ENCODE data around the gene ANKRD9. TPM values are rescaled to one million over a fixed set of nuclear protein-coding genes. Genes with fewer than 3 reads are reported as not detected.
A peak's percentile ranks its signal among the peaks of the same experiment; 100 is the strongest.

Gene ANKRD9
- total RNA-seq, 1 experiment from 2014 or later = 0.04 TPM

DNA sequence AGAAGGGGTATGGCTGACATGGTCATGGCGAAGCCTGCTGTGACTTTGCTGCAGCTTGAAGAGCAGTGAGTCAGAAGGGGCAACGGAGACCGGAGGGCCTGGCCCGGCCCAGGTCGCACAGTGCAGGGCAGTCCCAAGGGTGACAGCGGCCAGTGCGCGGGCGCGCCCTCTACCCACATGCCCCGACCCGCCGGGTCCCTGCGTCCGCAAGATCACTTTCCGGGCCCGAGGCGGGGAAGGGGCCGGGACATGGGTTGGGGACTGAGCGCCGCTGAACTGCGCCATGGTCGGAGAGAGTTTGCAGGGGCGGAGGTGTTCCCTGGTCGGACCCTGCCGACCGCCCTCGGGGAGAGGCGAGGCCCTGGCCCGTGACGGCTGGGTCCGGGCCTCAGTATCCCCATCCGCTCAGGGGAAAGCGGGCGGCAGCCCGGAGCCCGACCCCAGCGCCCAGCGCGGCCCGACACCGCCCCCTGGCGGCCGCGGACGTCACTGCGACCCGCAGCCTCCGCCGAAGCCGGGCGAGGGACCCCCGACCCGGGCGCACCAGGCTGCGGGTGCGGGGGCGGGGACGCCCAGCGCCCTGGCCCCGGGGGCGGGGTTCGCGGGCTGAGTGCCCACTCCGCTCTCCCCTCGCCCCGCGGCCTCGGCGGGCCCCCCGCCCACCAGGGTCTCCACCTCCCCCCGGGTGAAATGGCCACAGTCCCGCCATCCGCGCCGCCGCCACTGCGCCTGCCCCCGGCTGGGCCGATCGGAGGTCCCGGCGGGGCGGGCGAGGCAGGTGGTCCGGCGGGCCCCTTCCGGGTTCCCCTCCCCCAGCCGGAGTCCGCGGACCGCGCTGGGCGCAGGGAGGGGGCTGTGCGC lies 7.2 kb upstream of the ANKRD9 start:
- no peak overlapping the region for H3K9ac ChIP-seq (ENCODE audit: low read length)
- peak; percentile 75 for DNase-seq
- no peaks in the 10 kb centered on the region for H3K9me3 ChIP-seq (ENCODE audit: low read length)
- H2AFZ ChIP-seq (ENCODE audit: low read length) = no peak overlapping the region
- H3K79me2 ChIP-seq (ENCODE audit: low read length) = no peaks in the 10 kb centered on the region
- no peaks in the 10 kb centered on the region for H3K9me2 ChIP-seq (replicated peaks; ENCODE audit: insufficient read depth, low read length)
- H3K27ac ChIP-seq (ENCODE audit: low read length) = no peak overlapping the region
- H3K27me3 ChIP-seq (ENCODE audit: low read length) = no peaks in the 10 kb centered on the region
- H3K4me3 ChIP-seq (ENCODE audit: low read length) = no peak overlapping the region
- H4K20me1 ChIP-seq (ENCODE audit: insufficient read depth, low read depth, low read length) = no peaks in the 10 kb centered on the region
- H3K36me3 ChIP-seq (ENCODE audit: insufficient read depth, low read length) = no peaks in the 10 kb centered on the region
- peak overlapping the region; percentile 42 for H3K4me2 ChIP-seq (ENCODE audit: low read depth, low read length, poor library complexity, severe bottlenecking)
- H3K4me1 ChIP-seq (ENCODE audit: low read length) = peaks cover 4% of the 10 kb centered on the region

GRCh38 chr14:102514987-102515733 lies 5.6 kb upstream of the ANKRD9 start:
- no peak overlapping the region for H2AFZ ChIP-seq (ENCODE audit: low read length)
- H3K4me2 ChIP-seq (ENCODE audit: low read depth, low read length, poor library complexity, severe bottlenecking) = no peak overlapping the region
- no peaks in the 10 kb centered on the region for H3K79me2 ChIP-seq (ENCODE audit: low read length)
- H4K20me1 ChIP-seq (ENCODE audit: insufficient read depth, low read depth, low read length) = no peaks in the 10 kb centered on the region
- DNase-seq = no peak
- H3K36me3 ChIP-seq (ENCODE audit: insufficient read depth, low read length) = no peaks in the 10 kb centered on the region
- H3K9me3 ChIP-seq (ENCODE audit: low read length) = no peaks in the 10 kb centered on the region
- no peak overlapping the region for H3K4me3 ChIP-seq (ENCODE audit: low read length)
- peaks cover 4% of the 10 kb centered on the region for H3K4me1 ChIP-seq (ENCODE audit: low read length)
- no peaks in the 10 kb centered on the region for H3K27me3 ChIP-seq (ENCODE audit: low read length)
- H3K27ac ChIP-seq (ENCODE audit: low read length) = no peak overlapping the region
- no peaks in the 10 kb centered on the region for H3K9me2 ChIP-seq (replicated peaks; ENCODE audit: insufficient read depth, low read length)
- no peak overlapping the region for H3K9ac ChIP-seq (ENCODE audit: low read length)

DNA sequence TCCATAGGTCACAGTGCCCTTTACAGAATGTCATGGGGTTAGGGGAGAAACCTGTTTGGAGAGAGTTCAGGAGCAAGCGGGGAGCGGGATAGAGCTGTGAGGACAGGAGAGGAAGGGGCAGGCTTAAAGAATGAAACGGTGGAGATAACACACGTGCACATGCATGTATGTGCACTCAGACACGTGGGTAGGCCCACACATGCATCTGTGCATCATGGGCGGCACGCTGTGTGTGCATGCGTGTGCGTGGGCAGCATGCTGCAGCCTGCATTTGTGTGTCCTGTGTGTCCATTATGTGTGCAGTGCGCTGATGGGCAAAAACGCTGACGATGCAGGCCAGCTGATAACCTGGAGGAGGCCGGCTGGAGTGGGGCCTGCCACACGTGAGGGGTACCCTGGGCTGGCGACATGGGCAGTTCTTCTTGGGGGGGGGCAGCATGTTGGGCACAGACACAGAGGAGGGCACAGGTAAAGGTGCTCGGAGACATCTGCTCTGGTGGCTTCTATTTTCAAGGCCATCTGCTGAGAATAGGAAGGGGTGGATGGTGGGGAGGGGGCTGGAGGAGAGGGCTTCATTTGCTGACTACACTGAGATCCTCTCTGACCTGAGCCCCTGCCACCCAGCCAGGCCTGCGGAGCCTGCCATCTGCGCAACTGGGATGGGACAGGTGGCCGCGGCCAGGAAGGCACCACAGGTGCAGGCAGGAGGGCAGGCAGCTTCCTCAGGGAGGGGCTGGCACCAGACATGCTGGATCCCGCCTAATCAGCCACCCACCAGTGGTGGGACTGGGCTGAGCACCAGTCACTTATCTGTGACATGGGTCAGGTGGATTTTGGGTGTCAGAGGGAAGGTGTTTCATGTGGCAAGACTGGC lies 4.6 kb upstream of the ANKRD9 start:
- Histone ChIP-seq H4K20me1 (ENCODE audit: insufficient read depth, low read depth, low read length) (no peaks in the 10 kb centered on the region), H3K9me3 (ENCODE audit: low read length) (no peaks in the 10 kb centered on the region), H3K9me2 (replicated peaks; ENCODE audit: insufficient read depth, low read length) (no peaks in the 10 kb centered on the region), H3K4me1 (ENCODE audit: low read length) (peaks cover 4% of the 10 kb centered on the region), H3K9ac (ENCODE audit: low read length) (no peak overlapping the region), H3K4me2 (ENCODE audit: low read depth, low read length, poor library complexity, severe bottlenecking) (no peak overlapping the region), H3K36me3 (ENCODE audit: insufficient read depth, low read length) (no peaks in the 10 kb centered on the region), H3K79me2 (ENCODE audit: low read length) (no peaks in the 10 kb centered on the region), H2AFZ (ENCODE audit: low read length) (no peak overlapping the region), H3K27me3 (ENCODE audit: low read length) (no peaks in the 10 kb centered on the region), H3K4me3 (ENCODE audit: low read length) (no peak overlapping the region), H3K27ac (ENCODE audit: low read length) (no peak overlapping the region)
- DNase-seq = no peak

GRCh38 chr14:102512793-102513300 lies 3.3 kb upstream of the ANKRD9 start:
- Histone ChIP-seq H4K20me1 (ENCODE audit: insufficient read depth, low read depth, low read length) (no peaks in the 10 kb centered on the region), H3K27me3 (ENCODE audit: low read length) (no peaks in the 10 kb centered on the region), H3K9me2 (replicated peaks; ENCODE audit: insufficient read depth, low read length) (no peaks in the 10 kb centered on the region), H3K27ac (ENCODE audit: low read length) (no peak overlapping the region), H3K4me1 (ENCODE audit: low read length) (peaks cover 4% of the 10 kb centered on the region), H3K9me3 (ENCODE audit: low read length) (no peaks in the 10 kb centered on the region), H3K9ac (ENCODE audit: low read length) (no peak overlapping the region), H3K4me3 (ENCODE audit: low read length) (no peak overlapping the region), H3K4me2 (ENCODE audit: low read depth, low read length, poor library complexity, severe bottlenecking) (no peak overlapping the region), H3K79me2 (ENCODE audit: low read length) (no peaks in the 10 kb centered on the region), H3K36me3 (ENCODE audit: insufficient read depth, low read length) (no peaks in the 10 kb centered on the region), H2AFZ (ENCODE audit: low read length) (no peak overlapping the region)
- DNase-seq = no peak

- H3K4me2 ChIP-seq (ENCODE audit: low read depth, low read length, poor library complexity, severe bottlenecking) = no peak overlapping the region
- no peak for DNase-seq
- H3K9ac ChIP-seq (ENCODE audit: low read length) = no peak overlapping the region
These were observed 2.0 kb upstream of the ANKRD9 start for GRCh38 chr14:102511538-102511937.

DNA sequence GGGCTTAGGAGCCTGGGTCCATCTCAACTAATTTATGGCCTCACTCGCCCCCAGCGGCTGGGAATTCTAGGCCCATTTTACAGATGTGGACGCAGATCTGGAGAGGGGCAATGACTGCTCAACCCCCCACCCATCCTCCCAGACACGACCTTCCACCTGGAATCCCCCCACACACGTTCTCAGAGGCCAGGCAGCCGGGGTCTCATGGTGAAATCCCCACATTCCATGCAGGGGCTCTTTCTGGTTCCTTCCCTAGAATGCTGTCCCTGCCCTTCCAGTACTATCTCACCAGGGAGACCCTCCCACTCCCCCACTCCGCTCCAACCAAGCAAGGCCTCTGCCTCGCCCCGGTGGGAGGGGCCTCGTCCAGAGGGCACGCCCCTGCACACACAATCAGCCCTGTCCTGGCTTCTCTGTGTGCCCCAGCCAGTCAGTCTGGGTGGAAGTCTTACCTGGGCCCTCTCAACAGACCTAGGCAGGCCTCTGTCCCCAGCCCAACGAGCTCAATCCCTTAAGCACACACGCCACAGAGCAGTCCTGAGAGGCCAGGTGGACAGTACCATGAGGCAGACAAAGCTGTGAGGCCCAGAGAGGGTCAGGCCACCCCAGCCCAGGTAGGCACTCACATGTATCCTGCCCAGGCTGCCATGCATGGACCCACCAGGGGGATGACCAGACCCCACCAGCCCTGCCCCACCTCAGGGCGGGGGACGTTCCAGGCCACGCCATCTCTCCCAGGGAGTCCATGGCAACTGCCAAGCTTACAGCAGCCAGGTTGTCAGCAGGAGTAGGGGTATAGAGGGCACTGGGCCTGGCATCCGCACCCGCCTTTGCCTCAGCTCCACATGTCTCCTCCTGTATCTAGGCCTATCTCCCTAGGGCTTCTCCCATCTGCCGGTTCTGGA lies 1.3 kb upstream of the ANKRD9 start:
- Histone ChIP-seq H3K4me3 (ENCODE audit: low read length) (no peak overlapping the region), H3K27ac (ENCODE audit: low read length) (no peak overlapping the region)

More at GRCh38 chr14:102511538-102511937, 2.0 kb upstream of the ANKRD9 start:
- H3K4me3 ChIP-seq (ENCODE audit: low read length) = no peak overlapping the region
- H3K36me3 ChIP-seq (ENCODE audit: insufficient read depth, low read length) = no peaks in the 10 kb centered on the region
- H3K9me2 ChIP-seq (replicated peaks; ENCODE audit: insufficient read depth, low read length) = no peaks in the 10 kb centered on the region
- no peaks in the 10 kb centered on the region for H4K20me1 ChIP-seq (ENCODE audit: insufficient read depth, low read depth, low read length)
- H3K27ac ChIP-seq (ENCODE audit: low read length) = no peak overlapping the region
- H3K9me3 ChIP-seq (ENCODE audit: low read length) = no peaks in the 10 kb centered on the region
- H2AFZ ChIP-seq (ENCODE audit: low read length) = no peak overlapping the region
- no peaks in the 10 kb centered on the region for H3K79me2 ChIP-seq (ENCODE audit: low read length)
- H3K4me1 ChIP-seq (ENCODE audit: low read length) = peaks cover 2% of the 10 kb centered on the region
- H3K27me3 ChIP-seq (ENCODE audit: low read length) = no peaks in the 10 kb centered on the region

More for the DNA sequence above, 1.3 kb upstream of the ANKRD9 start:
- Histone ChIP-seq H3K36me3 (ENCODE audit: insufficient read depth, low read length) (no peaks in the 10 kb centered on the region), H3K9me3 (ENCODE audit: low read length) (no peaks in the 10 kb centered on the region), H3K4me1 (ENCODE audit: low read length) (no peaks in the 10 kb centered on the region), H2AFZ (ENCODE audit: low read length) (no peak overlapping the region), H3K9me2 (replicated peaks; ENCODE audit: insufficient read depth, low read length) (no peaks in the 10 kb centered on the region), H3K9ac (ENCODE audit: low read length) (no peak overlapping the region), H3K27me3 (ENCODE audit: low read length) (no peaks in the 10 kb centered on the region), H3K4me2 (ENCODE audit: low read depth, low read length, poor library complexity, severe bottlenecking) (no peak overlapping the region), H4K20me1 (ENCODE audit: insufficient read depth, low read depth, low read length) (no peaks in the 10 kb centered on the region), H3K79me2 (ENCODE audit: low read length) (no peaks in the 10 kb centered on the region)
- no peak for DNase-seq

All from Karpas-422 (cell line).